ENCODE data around the gene CYSTM1.
A peak's percentile ranks its signal among the peaks of the same experiment; 100 is the strongest.
"Not testable (repeated sequence)": the region's sequence is repeated elsewhere in the genome, so short reads cannot be mapped to it uniquely, and the experiment has no call there.

CYSTM1 gene

GRCh38 chr5:140148508-140148907, 26.5 kb upstream of the CYSTM1 start:
- peak; percentile 53 for DNase-seq (ENCODE audit: low read depth, low spot score)

- DNase-seq (ENCODE audit: low read depth, low spot score) = no peak
These were observed 24.8 kb upstream of the CYSTM1 start for GRCh38 chr5:140150201-140150600.

DNA sequence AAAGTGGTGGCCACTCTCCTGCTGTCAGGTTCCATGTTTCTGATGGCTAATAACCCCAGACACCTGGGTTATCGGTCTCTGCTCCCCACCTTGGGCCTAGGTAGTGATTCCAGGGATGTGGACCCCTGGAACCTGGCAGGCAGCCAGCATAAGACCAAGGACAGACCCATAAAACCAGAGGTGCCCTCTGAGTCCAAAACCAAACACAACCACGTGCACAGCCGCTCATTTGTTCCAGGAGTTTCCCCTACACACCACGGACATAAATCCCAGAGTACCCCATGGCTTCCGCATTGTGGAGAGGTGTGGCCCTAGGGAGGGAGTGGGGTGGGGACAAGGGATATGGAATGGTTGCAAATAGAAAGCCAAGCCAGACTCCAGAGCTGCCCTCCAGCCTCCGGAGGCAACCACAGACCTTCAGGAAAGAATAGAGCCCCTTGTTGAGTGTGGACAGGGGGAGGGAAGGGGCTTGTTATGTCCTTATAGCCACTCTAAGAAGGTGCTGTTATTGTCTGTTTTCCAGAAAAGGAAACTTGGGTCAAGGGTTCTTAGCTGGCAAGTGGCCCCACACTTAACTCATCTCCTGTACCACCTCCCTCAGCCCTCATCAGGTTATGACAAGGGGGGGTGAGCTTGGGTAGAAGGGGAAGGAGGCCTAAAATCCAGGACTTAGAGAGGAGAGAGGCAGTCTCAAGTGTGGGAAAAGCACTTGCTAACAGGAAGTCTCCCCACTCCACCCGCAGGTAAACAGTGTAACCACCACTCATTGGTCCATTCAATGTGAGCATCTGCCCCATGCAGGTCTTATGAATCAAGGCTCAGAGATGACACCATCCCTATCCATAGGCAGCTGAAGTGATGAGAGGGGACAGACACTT, 23.6 kb upstream of the CYSTM1 start:
- DNase-seq (ENCODE audit: low read depth, low spot score) = no peak

DNA sequence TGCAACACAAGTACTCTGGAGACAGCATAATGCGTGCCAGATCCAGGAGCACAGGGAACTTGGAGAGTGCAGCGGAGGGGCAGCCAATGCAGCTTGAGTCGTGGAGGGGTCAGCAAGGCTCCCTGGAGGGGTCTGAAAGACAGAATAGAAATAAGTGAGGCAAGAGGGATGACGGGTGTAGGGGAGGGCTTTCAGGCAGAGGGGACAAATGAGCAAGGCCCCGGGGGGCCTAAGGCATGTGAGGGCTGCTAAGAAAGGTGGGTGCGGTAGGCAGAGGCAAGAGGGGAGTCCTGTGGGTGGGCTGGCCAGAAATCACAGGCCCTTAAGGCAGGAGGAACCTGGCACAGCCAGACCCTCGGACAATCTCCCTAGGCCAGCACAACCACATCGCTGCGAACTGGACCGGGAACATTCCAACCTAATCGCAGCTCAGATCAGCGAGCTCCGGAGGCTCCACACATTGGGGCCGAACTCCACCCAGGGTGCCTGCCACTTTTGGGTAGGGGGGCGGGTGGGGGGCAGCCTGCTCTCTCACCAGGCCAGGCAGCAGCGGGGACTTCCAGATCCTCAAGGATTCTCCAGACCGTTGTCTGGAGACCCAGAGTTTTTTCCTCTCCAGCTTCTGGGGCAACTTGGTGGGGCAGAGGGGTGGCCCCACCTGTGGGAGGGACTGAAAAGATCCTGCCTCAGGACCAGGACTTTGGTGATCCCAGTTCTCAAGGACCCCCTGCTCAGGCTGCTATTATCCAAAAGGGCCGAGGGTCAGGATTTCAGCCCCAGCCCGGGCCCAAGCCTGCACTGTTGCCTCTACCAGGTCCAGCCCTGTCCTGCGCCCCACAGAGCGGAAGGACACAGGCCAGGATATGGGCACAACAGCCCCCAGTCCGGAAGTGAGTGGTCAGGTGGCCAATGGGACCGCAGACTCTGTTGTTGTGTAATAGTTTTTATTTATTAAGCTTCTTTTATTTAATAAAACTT, 22.7 kb upstream of the CYSTM1 start:
- peak; percentile 75 for DNase-seq (ENCODE audit: low read depth, low spot score)

DNA sequence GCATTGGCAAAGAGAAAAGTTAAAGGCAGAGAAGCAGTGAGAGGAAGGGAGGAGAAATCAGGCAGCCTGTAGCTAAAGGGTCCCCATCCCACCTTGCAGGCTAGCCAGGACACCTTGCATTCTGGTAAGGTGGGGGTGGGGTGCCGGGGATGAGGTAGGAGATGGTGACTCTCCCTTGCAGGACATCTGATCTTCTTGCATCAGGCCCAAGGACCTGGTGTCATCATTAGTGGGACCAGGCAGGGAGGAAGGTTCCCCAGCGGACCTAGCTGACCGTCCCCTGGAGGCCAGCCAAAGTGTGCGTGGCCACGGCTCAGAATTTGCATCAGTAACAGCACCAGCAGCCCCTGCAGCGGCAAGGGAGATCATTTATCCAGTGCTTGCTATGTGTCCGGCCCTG, 21.7 kb upstream of the CYSTM1 start:
- DNase-seq (ENCODE audit: low read depth, low spot score) = no peak

GRCh38 chr5:140153905-140154304, 21.1 kb upstream of the CYSTM1 start:
- no peak for DNase-seq (ENCODE audit: low read depth, low spot score)

- not testable (repeated sequence) for DNase-seq (ENCODE audit: low read depth, low spot score)
These were observed 20.1 kb upstream of the CYSTM1 start for GRCh38 chr5:140154710-140155381.

- peak; percentile 92 for DNase-seq (ENCODE audit: low read depth, low spot score)
These were observed 17.8 kb upstream of the CYSTM1 start for GRCh38 chr5:140157032-140157781.

- DNase-seq (ENCODE audit: low read depth, low spot score) = no peak
These were observed 15.7 kb upstream of the CYSTM1 start for GRCh38 chr5:140159014-140159927.

GRCh38 chr5:140162275-140162674, 12.7 kb upstream of the CYSTM1 start:
- DNase-seq (ENCODE audit: low read depth, low spot score) = no peak

- DNase-seq (ENCODE audit: low read depth, low spot score) = no peak
These were observed 12.2 kb upstream of the CYSTM1 start for GRCh38 chr5:140162781-140163180.

GRCh38 chr5:140165101-140165922, 9.7 kb upstream of the CYSTM1 start:
- DNase-seq (ENCODE audit: low read depth, low spot score) = no peak

DNA sequence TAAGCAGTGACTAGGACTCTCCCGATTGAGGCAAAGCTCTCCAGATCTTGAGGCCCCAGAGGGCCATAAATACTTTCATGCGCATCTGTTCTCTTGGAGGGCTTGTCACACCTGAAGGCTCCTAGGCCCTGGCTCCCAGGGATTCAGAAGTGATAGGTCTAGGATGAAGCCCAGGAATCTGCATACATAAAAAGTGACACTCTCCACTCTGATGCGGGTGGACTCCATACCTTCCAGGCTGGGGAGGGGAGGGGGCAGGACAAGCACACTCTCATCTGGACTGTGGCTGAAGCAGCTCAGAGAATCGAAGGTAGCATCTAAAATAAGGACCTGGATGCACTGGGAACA, 9.1 kb upstream of the CYSTM1 start:
- DNase-seq (ENCODE audit: low read depth, low spot score) = peak; percentile 27

GRCh38 chr5:140166911-140167310, 8.1 kb upstream of the CYSTM1 start:
- no peak for DNase-seq (ENCODE audit: low read depth, low spot score)

DNA sequence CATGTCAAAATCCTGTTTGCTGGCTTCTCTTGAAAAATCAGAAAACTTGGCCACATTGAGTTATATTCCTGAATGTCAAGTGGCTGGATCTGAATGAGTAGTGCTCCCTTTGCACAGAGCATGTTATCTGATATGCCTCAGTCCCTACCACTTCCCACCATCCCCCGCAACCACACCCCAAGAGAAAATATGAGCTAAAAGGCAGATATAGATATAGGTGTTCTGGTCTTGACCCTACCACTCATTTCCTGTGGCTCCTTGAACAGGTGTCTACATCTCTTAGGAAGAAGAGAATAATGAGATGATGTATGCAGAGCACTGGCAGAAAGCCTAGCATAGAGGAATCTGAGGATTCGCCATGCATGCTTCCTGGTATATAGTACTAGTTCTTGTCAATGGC, 6.6 kb upstream of the CYSTM1 start:
- DNase-seq (ENCODE audit: low read depth, low spot score) = no peak

DNA sequence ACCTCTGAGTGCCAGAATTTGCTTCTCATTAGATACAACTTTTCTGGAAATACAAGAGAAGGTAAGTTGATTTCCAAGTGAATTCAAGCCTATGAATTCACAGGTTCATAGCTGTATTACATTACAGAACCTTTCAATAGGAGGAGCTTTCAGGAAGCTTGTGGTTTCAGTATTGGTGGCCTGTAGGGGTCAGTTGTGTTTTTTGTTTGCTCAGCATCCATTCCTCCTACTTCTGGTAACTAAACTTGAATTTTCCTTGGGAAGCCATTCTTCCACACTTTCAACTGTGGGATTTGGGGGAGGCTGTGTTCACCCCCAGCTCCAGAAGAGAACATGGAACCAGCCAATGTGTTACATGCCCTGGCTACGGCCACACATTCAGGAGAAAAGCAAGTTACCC, 5.6 kb upstream of the CYSTM1 start:
- no peak for DNase-seq (ENCODE audit: low read depth, low spot score)

DNA sequence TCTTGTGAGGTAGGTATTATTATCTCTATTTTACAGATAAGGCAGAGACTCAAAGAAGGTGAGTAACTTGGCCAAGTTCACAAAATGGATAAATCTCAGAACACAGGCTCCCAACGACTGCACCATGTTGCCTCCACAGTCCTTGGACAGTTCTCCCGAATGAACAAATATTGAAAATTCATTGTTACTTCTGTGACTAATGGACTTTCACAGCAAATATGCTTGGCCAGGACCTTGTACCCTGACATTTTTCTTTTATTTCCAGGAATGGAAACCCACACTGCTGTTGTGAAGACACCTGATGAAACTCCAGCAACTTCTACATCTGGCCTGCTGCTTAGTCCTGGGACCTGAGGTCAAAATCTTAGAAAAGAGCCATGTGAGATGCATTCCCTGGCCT, 2.5 kb upstream of the CYSTM1 start:
- DNase-seq (ENCODE audit: low read depth, low spot score) = no peak

DNA sequence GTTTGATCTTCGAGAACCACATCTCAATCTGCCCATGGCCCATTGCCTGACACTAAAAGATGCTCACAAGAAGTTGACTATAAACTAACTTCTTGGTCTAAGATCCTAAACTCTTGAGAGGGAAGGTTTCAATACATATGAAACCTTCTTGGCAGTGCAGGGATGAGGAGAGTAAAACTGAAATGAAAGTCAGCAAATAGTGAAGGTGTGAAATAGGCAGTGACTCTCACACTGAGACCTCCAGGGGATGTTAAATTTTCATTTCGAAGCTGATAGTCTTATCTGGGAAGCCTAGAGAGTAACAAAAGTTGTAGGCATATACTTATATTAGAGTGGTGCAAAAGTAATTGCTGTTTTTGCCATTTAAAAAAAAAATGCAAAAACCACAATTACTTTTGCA, 974 bp upstream of the CYSTM1 start:
- no peak for DNase-seq (ENCODE audit: low read depth, low spot score)

DNA sequence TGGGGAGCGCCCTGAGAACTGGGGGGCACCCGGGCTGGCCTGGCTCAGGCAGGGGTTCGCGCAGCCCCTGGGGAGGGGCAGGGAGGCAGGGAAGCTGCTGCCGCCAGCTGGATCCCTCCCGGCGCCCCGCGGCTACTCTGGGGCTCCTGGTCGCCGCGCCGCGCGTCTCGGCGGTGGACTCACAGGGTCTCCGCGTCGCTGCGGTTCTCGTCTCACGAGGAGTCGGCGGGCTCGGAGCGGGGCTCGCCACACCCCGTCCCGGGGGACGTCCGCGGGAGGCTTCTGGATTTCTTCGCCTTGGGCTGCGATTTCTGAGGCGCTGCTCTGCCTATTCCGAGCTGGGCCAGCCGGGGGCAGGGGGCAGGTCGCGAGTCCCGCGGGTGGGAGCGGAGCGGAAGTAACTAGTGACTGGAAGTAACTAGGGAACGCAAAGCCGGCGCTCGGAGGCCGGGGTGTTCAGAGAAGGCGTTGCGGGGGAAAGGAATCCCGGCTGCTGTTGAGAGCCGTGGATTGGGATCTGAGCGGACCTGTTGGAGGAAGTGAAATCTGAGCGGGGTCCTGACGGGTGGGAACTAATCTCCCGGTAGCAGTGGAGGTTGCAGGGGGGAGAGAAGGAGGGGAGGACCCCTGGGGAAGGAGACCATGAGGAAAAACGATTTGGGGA, 511 bp downstream of the CYSTM1 start:
- peak; percentile 73 for DNase-seq (ENCODE audit: low read depth, low spot score)
